ENCODE measurements around the gene A1BG.
"Not testable (repeated sequence)": the region's sequence is repeated elsewhere in the genome, so short reads cannot be mapped to it uniquely, and the experiment has no call there.

A1BG gene

GRCh38 chr19:58334691-58335249 is 18.5 kb downstream of the A1BG start:
- no peak for DNase-seq (ENCODE audit: low read depth)

GRCh38 chr19:58332697-58333096 is 20.6 kb downstream of the A1BG start:
- no peak for DNase-seq (ENCODE audit: low read depth)

GRCh38 chr19:58330458-58330857 is 22.8 kb downstream of the A1BG start:
- no peak for DNase-seq (ENCODE audit: low read depth)

- no peak for DNase-seq (ENCODE audit: low read depth)
Observed at GRCh38 chr19:58328999-58329398, 24.3 kb downstream of the A1BG start.

GRCh38 chr19:58326914-58327726 is 26.2 kb downstream of the A1BG start, which contains the start of gene ZSCAN22:
Gene ZSCAN22 (plus strand): TSS chr19:58326994. CDS start chr19:58334803, 7,809 bp downstream.
- peak; percentile 86 for DNase-seq (ENCODE audit: low read depth)

- no peak for DNase-seq (ENCODE audit: low read depth)
Observed at GRCh38 chr19:58326501-58326913, 26.8 kb downstream of the A1BG start.

- DNase-seq (ENCODE audit: low read depth): no peak
Observed at GRCh38 chr19:58325311-58326022, 27.8 kb downstream of the A1BG start.

- DNase-seq (ENCODE audit: low read depth): no peak
Observed at GRCh38 chr19:58319241-58319640, 34.1 kb downstream of the A1BG start.

GRCh38 chr19:58318297-58318696 is 35.0 kb downstream of the A1BG start:
- DNase-seq (ENCODE audit: low read depth): no peak

GRCh38 chr19:58317476-58318072 is 35.7 kb downstream of the A1BG start:
- DNase-seq (ENCODE audit: low read depth): no peak

- DNase-seq (ENCODE audit: low read depth): no peak
Observed at GRCh38 chr19:58315580-58315979, 37.7 kb downstream of the A1BG start.

GRCh38 chr19:58311345-58311865 is 41.9 kb downstream of the A1BG start:
- DNase-seq (ENCODE audit: low read depth): no peak

- DNase-seq (ENCODE audit: low read depth): not testable (repeated sequence)
Observed at GRCh38 chr19:58310685-58311084, 42.6 kb downstream of the A1BG start.

GRCh38 chr19:58307736-58308135 is 45.6 kb downstream of the A1BG start:
- no peak for DNase-seq (ENCODE audit: low read depth)

GRCh38 chr19:58305932-58306323 is 47.4 kb downstream of the A1BG start:
- DNase-seq (ENCODE audit: low read depth): no peak

- peak; percentile 84 for DNase-seq (ENCODE audit: low read depth)
Observed at GRCh38 chr19:58305065-58305931, 48.0 kb downstream of the A1BG start, which contains the start of gene ERVK3-1. Gene ERVK3-1 (plus strand): TSS chr19:58305377. CDS start chr19:58312169, 6,792 bp downstream.

GRCh38 chr19:58304748-58305064 is 48.6 kb downstream of the A1BG start:
- no peak for DNase-seq (ENCODE audit: low read depth)

- no peak for DNase-seq (ENCODE audit: low read depth)
Observed at GRCh38 chr19:58304255-58304654, 49.0 kb downstream of the A1BG start.

GRCh38 chr19:58300620-58301019 is 52.7 kb downstream of the A1BG start:
- no peak for DNase-seq (ENCODE audit: low read depth)

- DNase-seq (ENCODE audit: low read depth): no peak
Observed at GRCh38 chr19:58296104-58296503, 57.2 kb downstream of the A1BG start.
